Measurements from ENCODE around the gene CHRNA9. TPM values are rescaled to one million over a fixed set of nuclear protein-coding genes. Genes with fewer than 3 reads are reported as not detected.

CHRNA9 gene
- total RNA-seq, 1 donor from 2014 or later, result not detected

DNA sequence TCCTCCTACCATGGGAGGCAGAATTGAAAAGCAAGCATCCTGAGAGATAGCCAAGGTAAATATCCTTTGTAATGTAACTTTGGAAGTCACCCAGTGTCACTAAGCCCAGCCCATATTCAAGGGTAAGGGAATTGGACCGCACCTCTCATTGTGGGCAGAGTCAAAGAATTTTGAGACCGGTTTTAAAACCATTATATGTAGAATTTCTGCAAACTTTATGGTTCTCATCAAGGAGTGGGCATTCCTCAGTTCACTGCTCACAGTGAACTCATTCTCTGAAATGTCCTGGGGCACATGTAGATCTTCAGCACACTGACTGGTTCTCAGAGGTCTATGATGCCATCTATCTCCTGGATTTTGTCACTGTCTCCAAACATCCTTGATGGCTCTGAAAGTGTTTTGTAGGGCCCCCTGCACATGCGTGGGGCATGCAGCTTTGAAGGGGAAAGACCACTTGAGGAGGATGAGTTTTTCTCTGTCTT, 35.3 kb upstream of the CHRNA9 start:
- no peaks in the 10 kb centered on the region for H3K9me3 Mint-ChIP-seq (ENCODE audit: unreplicated experiment)
- H3K36me3 Mint-ChIP-seq (ENCODE audit: low read depth, unreplicated experiment), result peaks cover 5% of the 10 kb centered on the region
- H3K4me1 Mint-ChIP-seq (ENCODE audit: unreplicated experiment), result peaks cover 4% of the 10 kb centered on the region
- no peak overlapping the region for H3K4me3 Mint-ChIP-seq (ENCODE audit: unreplicated experiment)
- H3K27me3 Mint-ChIP-seq (ENCODE audit: unreplicated experiment), result no peaks in the 10 kb centered on the region
- H3K27ac Mint-ChIP-seq (ENCODE audit: unreplicated experiment), result no peak overlapping the region
- DNase-seq (ENCODE audit: low spot score), result no peak
- TF ChIP-seq, protein P1, sequence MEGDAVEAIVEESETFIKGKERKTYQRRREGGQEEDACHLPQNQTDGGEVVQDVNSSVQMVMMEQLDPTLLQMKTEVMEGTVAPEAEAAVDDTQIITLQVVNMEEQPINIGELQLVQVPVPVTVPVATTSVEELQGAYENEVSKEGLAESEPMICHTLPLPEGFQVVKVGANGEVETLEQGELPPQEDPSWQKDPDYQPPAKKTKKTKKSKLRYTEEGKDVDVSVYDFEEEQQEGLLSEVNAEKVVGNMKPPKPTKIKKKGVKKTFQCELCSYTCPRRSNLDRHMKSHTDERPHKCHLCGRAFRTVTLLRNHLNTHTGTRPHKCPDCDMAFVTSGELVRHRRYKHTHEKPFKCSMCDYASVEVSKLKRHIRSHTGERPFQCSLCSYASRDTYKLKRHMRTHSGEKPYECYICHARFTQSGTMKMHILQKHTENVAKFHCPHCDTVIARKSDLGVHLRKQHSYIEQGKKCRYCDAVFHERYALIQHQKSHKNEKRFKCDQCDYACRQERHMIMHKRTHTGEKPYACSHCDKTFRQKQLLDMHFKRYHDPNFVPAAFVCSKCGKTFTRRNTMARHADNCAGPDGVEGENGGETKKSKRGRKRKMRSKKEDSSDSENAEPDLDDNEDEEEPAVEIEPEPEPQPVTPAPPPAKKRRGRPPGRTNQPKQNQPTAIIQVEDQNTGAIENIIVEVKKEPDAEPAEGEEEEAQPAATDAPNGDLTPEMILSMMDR (IDR thresholded peaks at IDR 0.05; ENCODE audit: unreplicated experiment), result no peak

DNA sequence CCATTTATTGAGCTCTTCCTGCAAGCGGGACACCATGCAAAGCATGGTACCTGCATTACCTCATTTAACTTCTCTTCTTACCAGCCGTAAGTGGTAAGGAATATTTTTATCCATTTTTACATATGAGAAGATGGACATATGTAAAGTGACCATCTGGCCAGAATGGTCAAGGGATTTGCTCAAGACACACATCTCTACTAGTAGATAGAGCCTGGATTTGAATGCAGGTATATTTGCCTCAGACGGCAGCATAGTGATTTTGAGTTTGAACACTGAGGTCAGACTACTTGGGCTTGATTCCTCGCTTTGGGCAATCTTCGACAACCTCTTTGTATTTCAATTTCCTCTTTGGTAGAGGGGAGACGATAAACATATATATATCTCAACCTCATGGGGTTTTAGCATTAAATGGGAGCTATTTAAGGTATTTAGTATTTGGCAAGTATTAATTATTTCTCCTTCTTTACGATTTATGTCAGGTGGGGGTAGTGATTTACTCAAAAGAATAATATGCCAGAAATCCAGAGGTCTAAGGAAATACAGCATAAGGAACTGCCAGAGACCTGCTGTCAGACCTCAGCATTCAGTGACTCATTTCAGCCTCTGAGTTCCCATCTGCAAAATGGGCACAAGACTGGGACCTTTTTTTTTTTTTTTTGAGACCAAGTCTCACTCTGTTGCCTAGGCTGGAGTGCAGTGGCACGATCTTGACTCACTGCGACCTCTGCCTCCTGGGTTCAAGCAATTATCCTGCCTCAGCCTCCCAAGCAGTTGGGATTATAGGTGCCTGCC, 34.6 kb upstream of the CHRNA9 start:
- peaks cover 6% of the 10 kb centered on the region for H3K36me3 Mint-ChIP-seq (ENCODE audit: low read depth, unreplicated experiment)
- TF ChIP-seq, protein P1 (IDR thresholded peaks at IDR 0.05; ENCODE audit: unreplicated experiment), result no peak
- no peaks in the 10 kb centered on the region for H3K9me3 Mint-ChIP-seq (ENCODE audit: unreplicated experiment)
- H3K27ac Mint-ChIP-seq (ENCODE audit: unreplicated experiment), result no peak overlapping the region
- H3K4me3 Mint-ChIP-seq (ENCODE audit: unreplicated experiment), result no peak overlapping the region
- no peaks in the 10 kb centered on the region for H3K27me3 Mint-ChIP-seq (ENCODE audit: unreplicated experiment)
- no peak for DNase-seq (ENCODE audit: low spot score)
- peaks cover 4% of the 10 kb centered on the region for H3K4me1 Mint-ChIP-seq (ENCODE audit: unreplicated experiment)

DNA sequence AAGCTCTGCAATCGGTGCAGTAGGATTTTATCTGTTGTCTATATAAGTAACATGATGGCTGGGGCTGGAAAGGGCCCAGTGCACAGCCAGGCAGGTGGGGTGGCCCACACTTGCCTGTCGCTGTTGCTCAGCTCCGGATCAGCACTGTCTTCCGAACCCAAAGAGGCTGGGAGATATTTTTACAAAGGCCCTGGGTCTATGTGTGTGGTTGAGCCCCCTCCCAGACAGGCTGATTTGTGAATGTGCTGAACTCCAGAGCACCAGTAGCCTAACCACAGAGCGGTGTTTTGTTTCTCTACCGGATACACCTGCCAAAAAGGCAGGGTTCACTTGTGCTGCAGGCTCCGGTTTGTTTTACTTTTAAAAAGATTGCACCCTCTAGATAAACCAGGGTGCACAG, 33.5 kb upstream of the CHRNA9 start:
- Mint-ChIP-seq H3K27ac (ENCODE audit: unreplicated experiment) (no peak overlapping the region), H3K9me3 (ENCODE audit: unreplicated experiment) (no peaks in the 10 kb centered on the region), H3K27me3 (ENCODE audit: unreplicated experiment) (peaks cover 2% of the 10 kb centered on the region), H3K4me3 (ENCODE audit: unreplicated experiment) (no peak overlapping the region), H3K4me1 (ENCODE audit: unreplicated experiment) (peaks cover 6% of the 10 kb centered on the region), H3K36me3 (ENCODE audit: low read depth, unreplicated experiment) (peaks cover 6% of the 10 kb centered on the region)
- TF ChIP-seq, protein P1 (IDR thresholded peaks at IDR 0.05; ENCODE audit: unreplicated experiment), result no peak
- DNase-seq (ENCODE audit: low spot score), result no peak

DNA sequence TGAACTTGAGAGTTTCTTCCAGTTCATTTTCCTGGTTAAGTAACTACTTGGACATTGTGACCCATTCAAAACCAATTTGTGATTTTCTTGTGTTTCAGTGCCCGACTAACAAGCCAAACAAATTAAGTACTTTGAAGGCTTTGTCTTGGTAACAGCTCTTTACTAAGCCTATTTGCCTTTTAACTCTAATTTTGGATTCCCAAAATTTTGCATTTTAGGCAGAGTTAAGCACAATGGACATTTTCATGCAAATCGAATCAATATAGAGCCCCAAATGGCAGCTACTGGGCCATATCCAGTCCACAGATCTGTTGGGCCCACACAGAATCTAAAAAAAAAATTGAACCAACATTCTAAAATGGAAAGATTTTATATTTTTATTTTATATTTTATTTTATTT, 31.4 kb upstream of the CHRNA9 start:
- Mint-ChIP-seq H3K27ac (ENCODE audit: unreplicated experiment) (no peak overlapping the region), H3K9me3 (ENCODE audit: unreplicated experiment) (no peaks in the 10 kb centered on the region), H3K27me3 (ENCODE audit: unreplicated experiment) (peaks cover 2% of the 10 kb centered on the region), H3K36me3 (ENCODE audit: low read depth, unreplicated experiment) (peaks cover 6% of the 10 kb centered on the region), H3K4me3 (ENCODE audit: unreplicated experiment) (no peak overlapping the region), H3K4me1 (ENCODE audit: unreplicated experiment) (peaks cover 16% of the 10 kb centered on the region)
- TF ChIP-seq, protein P1 (IDR thresholded peaks at IDR 0.05; ENCODE audit: unreplicated experiment), result no peak
- no peak for DNase-seq (ENCODE audit: low spot score)
